Dermis microvascular lymphatic vessel endothelial cell (primary cell): Measurements from ENCODE around the gene WDR90. TPM values are rescaled to one million over a fixed set of nuclear protein-coding genes. Genes with fewer than 3 reads are reported as not detected.
A peak's percentile ranks its signal among the peaks of the same experiment; 100 is the strongest.

Experiments used
- DNase-seq, 2 donors: peaks; one replicate each; pipeline versions ENCODE4 v3.0.0 to v3.0.0-alpha.2; 2010; ENCODE audit warnings: low read depth in 2 of 2
- total RNA-seq: library from RNA; depleted of rRNA; stranded (reverse); fragments of >200 nt; gene quantifications from 2 replicates; pipeline ENCODE4 v1.2.1, GENCODE V29; 2014

The WDR90 gene
- total RNA-seq, 1 donor from 2014 or later, result 6.8 TPM

DNA sequence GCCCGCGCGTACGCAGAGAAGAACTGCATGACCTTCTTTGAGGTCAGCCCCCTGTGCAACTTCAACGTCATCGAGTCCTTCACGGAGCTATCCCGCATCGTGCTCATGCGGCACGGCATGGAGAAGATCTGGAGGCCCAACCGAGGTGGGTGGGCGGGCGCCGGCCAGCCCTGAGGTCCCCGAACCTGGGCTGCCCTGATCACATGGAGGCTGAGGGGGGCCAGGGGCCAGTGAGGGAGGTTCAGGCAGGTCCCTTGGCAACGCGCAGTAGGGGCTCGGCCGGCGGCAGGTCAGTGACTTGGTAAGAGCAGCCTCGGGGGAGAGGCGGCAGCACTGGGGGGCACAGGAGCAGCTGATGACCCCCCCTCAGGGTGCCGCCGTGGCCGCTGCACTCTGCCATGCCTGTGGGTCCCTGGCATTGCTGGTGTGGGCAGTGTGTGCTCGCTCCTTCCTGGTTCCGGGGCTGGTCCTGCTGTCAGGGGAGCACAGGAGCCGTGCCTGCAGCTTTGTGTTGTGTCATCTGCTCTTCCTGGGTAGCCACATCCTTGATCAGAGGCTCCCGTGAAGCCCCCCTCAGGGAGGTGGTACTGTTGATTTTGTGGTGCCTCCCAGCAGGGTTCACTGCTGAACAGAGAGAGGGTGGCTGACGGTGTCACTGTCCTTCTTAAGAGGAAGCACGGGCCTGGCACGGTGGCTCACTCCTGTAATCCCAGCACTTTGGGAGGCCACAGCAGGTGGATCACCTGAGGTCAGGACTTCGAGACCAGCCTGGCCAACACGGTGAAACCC lies 23.0 kb upstream of the WDR90 start:
- no peak for DNase-seq

- peak in 1 of 2 donors; percentile 89 for DNase-seq
Observed at GRCh38 chr16:626787-627453, 22.2 kb upstream of the WDR90 start.

GRCh38 chr16:627454-628239 lies 21.5 kb upstream of the WDR90 start:
- DNase-seq, result no peak

- no peak for DNase-seq
Observed at GRCh38 chr16:628321-629061, 20.7 kb upstream of the WDR90 start.

DNA sequence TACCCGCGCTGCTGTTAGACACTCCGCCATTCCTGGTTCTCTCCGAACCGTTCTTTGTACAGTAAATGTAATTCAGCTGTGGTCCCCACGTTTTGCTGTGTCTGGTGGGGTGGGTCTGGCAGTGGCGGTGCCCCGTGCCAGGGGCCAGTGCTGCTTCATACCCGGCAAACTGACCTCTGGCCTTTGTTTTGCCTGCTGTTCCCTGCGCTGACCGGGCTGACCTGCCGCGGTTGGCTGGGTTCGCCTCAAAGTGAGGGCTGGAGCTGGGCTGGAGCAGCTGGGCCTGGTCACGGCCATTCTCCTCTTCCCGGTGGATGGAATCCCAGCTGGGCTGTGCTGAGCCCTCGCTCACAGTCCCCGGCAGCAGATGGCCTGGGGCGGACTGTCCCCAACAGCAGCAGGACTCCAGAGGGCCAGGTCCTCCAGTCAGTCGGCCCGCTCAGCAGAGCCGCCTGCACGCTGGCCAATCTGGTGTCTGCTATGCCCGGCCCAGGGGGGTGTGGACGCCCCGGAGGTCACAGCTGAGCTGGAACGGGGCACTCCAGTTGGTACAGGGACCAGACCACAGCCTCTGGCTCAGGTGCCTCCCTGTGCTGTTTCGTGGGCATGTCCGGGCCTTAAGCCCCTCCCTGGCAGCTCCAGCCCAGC lies 19.9 kb upstream of the WDR90 start:
- DNase-seq, result no peak

- DNase-seq, result no peak
Observed at GRCh38 chr16:629833-630248, 19.3 kb upstream of the WDR90 start.

DNA sequence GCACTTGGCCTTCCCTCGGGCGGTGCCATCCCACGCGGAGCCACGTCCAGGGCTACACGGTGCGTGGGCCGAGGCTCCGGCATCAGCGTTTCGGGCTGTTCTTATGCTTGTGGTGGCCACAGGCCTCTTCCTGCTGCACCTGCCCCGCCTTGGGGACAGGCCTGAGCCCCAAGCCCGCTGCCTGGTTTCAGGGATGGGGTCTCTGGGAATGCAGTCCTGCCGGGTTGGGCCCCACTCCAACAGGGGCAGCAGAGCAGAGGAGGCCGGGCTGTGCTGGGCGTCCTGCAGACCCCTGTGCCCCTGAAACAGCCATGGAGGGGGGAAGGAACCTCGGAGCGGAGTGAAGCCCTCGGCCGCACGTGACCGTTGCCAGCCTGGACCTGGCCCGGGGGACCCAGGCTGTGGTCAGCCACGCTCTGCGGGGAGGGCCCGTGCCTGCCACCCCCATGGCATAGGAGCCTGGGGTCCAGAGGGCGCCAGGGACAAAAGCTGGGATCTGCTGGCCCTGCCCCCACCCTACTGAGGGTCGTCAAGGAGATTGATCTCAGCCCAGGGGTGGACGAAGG lies 18.8 kb upstream of the WDR90 start:
- DNase-seq, result no peak

- no peak for DNase-seq
Observed at GRCh38 chr16:630815-631405, 18.3 kb upstream of the WDR90 start, which contains the start of gene WFIKKN1. Gene WFIKKN1 (plus strand): TSS chr16:630985. CDS start chr16:631254, 269 bp downstream.

DNA sequence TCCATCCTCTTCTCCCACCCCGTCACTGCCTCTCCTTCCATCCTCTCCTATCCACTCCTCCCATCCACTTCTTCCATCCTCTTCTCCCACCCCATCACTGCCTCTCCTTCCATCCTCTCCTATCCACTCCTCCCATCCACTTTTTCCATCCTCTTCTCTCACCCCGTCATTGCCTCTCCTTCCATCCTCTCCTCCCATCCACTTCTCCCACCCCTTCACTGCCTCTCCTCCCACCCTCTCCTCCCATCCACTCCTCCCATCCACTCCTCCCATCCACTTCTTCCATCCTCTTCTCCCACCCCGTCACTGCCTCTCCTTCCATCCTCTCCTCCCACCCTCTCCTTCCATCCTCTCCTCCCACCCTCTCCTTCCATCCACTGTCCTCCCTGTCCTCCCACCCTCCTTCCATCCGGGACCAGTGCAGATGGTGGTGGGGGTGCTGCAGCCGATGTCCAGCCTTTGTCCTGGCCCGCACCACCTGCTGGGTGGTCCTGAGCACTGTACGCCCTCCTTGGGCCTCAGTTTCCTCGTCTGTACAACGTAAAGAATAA lies 17.3 kb upstream of the WDR90 start:
- DNase-seq, result no peak

GRCh38 chr16:632486-633335 lies 16.5 kb upstream of the WDR90 start:
- no peak for DNase-seq

- DNase-seq, result no peak
Observed at GRCh38 chr16:633336-634050, 15.7 kb upstream of the WDR90 start.

DNA sequence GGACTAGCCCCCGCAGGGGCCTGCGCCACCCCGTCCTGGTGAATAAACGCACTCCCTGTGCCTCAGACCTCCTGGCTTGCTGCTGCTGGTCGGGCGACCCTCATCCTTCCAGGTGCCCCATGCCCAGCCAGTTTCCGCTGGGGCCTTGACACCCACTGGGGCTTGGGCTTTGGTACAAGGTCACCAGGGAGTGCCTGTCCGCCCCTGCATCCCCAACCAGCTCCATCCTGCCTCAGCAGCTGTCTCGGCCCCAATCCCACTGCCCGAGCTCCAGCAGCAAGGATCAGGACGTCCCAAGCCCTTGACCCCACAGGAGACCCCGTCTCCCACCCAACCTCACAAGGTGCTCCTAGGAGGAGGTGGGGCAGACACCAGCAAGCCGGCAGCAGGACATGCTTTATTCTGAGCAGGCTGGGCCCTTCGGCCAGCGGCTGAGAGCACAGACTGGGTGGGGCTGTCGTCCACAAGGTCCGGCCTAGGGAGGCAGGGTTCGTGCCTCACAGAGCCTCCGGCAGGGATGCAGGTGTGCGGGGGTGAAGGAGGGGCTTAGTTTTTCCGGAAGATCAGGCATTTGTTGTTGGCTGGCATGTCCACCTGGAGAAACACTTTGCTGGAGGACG lies 15.0 kb upstream of the WDR90 start:
- DNase-seq, result no peak

DNA sequence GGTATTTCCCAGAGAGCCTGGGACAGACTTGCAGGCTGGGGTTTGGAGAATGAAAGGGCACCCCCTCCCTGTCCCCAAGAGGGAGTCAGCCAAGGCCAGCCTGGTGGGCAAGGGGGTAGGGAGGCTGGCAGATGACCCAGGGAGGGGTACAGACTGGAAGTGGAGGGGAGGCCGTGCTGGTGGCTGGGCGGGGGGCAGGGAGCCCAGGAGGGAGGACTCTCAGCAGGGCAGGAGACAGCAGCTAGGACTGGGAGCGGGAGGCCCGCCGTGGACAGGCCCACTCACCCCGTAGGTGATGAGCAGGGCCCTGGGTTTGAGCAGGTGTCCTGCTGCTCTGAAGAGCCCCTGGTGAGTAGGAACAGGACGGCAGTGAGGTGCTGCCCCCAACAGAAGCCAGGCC lies 14.2 kb upstream of the WDR90 start:
- DNase-seq, result no peak

- no peak for DNase-seq
Observed at GRCh38 chr16:635573-636205, 13.5 kb upstream of the WDR90 start.

DNA sequence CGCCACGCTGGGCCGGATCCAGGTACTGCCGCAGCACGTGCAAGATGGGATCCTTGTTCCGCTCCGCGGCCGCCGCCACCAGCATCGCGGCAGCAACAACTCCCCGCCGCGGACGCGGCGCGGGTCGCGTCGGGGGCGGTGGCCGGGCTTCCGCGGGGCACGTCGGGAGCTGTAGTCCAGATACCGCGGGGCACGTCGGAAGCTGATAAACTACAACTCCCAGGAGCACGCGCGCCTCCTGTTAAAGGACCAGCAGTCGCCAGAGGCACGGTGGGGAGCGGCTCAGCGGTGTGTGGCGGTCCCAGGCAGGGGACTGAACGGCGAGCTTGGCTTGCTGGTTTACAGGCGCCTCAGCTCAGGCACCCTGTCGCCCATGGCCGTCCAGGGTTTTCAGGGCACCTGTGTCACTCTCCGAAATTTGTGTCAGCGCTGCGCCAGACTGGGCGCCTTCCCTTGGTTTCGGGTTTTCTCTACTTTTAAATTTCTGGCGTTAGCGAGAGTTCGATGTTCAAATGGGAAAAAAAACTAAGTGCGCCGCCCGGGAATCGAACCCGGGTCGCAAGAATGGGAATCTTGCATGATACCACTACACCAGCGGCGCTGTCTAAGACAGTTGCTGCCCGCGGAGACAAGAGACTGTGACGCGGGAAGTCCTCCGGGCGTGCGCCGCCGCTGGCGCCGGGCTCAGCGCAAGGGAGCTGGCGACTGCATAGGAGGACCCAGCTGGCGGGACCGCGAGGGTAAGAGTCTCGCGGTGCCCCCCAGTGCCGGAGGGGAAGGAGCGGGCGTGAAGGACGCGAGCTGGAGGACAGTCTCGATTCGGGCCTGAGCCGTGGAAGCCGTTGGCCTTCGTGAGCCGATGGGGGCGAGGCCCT lies 12.7 kb upstream of the WDR90 start, which contains the start of gene METTL26:
METTL26 (minus strand) TSS at position 100 of the 875 bp plus-strand sequence; CDS start at position 85, 15 bp downstream.
- peak; percentile 88 to 97 for DNase-seq
